ENCODE data around the gene RAP2B.

RAP2B gene

DNA sequence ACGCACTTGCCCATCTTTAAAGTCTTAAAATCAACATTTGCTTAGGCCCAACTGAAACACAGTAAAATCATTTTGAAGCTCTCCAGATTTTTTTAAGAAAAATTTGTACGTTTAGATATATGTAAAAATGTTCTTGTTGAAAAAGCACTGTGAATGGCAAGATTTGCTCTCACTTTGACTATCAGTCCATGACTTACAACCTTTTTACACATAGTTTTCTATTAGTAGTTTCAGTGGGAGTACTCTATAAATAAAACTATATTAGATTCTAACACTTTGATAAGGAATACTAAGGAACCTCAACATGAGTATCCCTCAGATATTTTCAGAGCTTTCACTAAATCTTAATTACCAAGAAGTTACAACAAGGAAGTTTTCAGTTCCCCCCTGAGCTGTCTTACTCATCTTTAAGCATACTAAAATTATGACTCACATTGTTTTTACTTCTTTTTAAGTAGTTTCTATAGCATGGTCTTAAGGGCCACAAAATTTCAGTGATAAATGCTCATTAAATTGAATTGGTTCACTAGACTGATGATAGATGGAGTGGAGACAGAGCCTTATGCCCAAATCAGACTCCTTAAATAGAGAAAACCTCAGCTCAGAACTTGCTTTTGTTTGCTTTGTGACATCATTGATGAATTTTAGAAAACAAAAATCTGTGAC lies 31.6 kb upstream of the RAP2B start:
- TF ChIP-seq, protein P1, sequence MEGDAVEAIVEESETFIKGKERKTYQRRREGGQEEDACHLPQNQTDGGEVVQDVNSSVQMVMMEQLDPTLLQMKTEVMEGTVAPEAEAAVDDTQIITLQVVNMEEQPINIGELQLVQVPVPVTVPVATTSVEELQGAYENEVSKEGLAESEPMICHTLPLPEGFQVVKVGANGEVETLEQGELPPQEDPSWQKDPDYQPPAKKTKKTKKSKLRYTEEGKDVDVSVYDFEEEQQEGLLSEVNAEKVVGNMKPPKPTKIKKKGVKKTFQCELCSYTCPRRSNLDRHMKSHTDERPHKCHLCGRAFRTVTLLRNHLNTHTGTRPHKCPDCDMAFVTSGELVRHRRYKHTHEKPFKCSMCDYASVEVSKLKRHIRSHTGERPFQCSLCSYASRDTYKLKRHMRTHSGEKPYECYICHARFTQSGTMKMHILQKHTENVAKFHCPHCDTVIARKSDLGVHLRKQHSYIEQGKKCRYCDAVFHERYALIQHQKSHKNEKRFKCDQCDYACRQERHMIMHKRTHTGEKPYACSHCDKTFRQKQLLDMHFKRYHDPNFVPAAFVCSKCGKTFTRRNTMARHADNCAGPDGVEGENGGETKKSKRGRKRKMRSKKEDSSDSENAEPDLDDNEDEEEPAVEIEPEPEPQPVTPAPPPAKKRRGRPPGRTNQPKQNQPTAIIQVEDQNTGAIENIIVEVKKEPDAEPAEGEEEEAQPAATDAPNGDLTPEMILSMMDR (IDR thresholded peaks at IDR 0.05; ENCODE audit: borderline replicate concordance, insufficient read depth, low read depth, low read length) = no peak
- no peak overlapping the region for H3K4me3 ChIP-seq (ENCODE audit: low read depth, low read length)

DNA sequence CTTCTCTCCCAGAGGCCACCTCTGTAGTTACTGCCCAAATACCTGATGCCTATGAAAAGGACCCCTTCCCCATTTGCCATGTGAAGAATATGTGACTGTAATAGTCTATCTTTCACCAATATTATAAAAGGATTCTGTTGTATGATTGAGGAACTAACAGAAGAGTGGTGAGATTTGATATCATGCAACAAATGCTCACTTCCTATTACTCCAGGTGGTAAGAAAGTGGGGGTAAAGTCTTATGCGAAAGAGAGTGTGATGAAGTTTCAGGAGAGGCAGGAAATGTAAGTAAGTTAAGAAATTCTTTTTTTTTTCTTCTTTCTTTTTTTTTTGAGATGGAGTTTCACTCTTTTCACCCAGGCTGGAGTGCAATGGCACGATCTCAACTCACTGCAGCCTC lies 24.4 kb upstream of the RAP2B start:
- no peak overlapping the region for H3K4me3 ChIP-seq (ENCODE audit: low read depth, low read length)
- TF ChIP-seq, protein P1 (IDR thresholded peaks at IDR 0.05; ENCODE audit: borderline replicate concordance, insufficient read depth, low read depth, low read length) = no peak

DNA sequence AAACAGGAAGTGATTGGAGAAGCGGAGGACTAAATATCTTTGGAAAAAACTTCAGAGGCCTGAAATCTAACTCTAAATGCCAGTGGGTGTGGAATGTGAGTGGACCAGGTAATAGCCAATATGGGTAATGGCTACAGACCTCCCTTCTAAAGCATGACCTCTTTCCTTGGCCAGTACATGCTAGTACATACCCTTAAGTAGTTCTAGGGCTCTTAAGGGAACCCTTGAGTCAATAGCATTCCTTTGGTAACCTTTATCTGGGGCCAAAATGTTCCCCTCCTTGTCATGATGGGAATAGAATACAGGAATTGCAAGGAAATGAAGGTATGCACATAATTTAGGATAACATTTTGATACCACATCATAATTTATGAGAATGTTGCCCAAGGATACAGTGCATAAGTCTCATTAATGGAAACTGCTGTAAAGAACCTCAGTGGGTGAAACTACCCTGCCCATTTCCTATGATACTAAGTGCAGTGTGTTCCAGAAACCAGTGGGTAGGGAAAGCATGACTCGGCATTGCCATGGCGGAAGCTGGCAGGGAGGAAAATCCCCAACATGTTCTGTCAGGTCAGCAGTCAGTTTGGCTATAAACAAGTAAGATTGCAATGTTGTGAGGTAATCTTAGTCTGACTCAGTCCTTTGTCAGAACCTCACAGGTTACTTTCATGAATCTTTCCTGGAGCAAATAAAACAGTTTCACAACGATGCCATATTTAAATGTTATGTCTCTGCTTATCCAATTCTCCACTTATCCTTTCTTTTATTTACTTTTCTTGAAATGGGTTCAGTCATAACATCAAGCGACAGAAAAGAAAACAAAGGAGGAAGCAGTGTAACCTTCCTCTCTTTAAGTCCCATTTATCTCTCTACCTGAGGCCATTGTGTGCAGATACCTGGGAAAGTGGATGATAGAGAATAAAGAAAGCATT lies 23.5 kb upstream of the RAP2B start:
- no peak overlapping the region for H3K4me3 ChIP-seq (ENCODE audit: low read depth, low read length)
- TF ChIP-seq, protein P1 (IDR thresholded peaks at IDR 0.05; ENCODE audit: borderline replicate concordance, insufficient read depth, low read depth, low read length) = no peak

DNA sequence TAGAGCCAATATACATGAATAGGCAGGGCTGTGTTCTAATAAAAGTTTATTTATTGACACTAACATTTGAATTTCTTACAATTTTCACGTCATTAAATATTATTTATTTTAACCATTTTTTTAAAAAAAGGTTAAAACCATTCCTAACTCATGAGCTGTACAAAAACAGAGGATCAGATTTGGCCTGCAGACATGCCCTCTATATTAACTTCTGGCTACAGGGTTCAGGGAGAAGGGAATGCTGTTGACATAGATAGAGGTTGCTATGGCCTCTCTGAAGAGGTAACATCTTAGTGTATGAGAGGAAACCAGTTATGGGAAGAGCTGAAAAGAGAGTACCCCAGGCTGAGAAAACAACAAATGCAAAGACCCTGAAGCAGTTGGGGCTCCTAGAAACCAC lies 19.1 kb upstream of the RAP2B start:
- TF ChIP-seq, protein P1 (IDR thresholded peaks at IDR 0.05; ENCODE audit: borderline replicate concordance, insufficient read depth, low read depth, low read length) = no peak

DNA sequence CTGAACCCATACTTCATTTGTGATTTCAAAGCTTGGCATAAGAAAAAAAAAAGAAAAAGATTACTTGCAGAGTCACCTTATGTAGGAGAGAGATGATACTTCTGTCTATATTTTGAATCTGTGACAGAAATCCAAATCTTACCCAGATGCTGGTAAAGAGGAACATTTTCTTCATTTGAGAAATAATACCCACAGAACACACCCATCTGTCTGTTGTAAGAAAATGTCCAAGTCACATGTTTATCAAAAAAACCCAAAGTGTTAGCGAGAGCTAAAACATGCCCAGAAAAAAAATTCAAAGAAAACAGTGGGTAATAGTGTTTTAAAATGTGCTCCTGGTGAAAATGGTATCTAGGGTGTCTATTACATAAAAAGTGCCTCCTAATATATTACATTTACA lies 18.0 kb upstream of the RAP2B start:
- H3K4me3 ChIP-seq (ENCODE audit: low read depth, low read length) = no peak overlapping the region
- TF ChIP-seq, protein P1 (IDR thresholded peaks at IDR 0.05; ENCODE audit: borderline replicate concordance, insufficient read depth, low read depth, low read length) = no peak

More for the DNA sequence above, 19.1 kb upstream of the RAP2B start:
- H3K4me3 ChIP-seq (ENCODE audit: low read depth, low read length) = no peak overlapping the region

DNA sequence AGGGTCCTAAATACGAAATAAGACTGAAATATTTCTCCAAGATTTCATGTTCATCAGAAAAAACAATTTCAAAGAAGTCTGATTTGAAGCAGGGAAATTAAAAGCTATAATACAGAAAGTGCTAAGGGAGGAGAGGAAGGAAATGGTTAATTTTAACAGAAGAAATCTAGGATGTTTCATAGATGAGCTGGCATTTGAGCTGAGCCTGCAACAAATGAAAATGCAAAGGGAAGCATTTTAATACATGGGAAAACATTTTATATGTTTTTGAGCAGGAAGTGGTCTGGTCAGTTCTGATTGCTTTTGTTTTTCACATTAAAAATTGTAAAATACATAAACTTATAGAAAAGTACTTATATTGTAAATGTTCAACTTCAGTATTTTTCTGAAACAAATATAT lies 17.2 kb upstream of the RAP2B start:
- TF ChIP-seq, protein P1 (IDR thresholded peaks at IDR 0.05; ENCODE audit: borderline replicate concordance, insufficient read depth, low read depth, low read length) = no peak
- H3K4me3 ChIP-seq (ENCODE audit: low read depth, low read length) = no peak overlapping the region

Data from GM12875 (cell line).